PC-9 (cell line): ENCODE results near the gene LBX1. TPM values are rescaled to one million over a fixed set of nuclear protein-coding genes. Genes with fewer than 3 reads are reported as not detected.
A peak's percentile ranks its signal among the peaks of the same experiment; 100 is the strongest.

Experiments
- BruUV-seq: library from RNA; stranded (reverse); fragments of 400-500 nt; replicated peaks from 2 replicates; lab custom pipeline; 2021; lab: Mats Ljungman, UMichigan
- CTCF ChIA-PET: fragments of 300-600 bp; sonication (Branson Sonifier 250); formaldehyde crosslinking; loops from one replicate; lab custom pipeline; 2022; ENCODE audit warnings: antibody characterized with exemption; lab: Charles Lee
- POLR2A ChIA-PET: fragments of 300-600 bp; sonication (Branson Sonifier 250); formaldehyde crosslinking; loops from one replicate; lab custom pipeline; 2022; ENCODE audit warnings: antibody characterized with exemption; ENCODE audit not compliant: unreplicated experiment; lab: Charles Lee
- DNase-seq, 2 experiments: peaks; one replicate each; pipeline versions ENCODE4 v3.0.0 to v3.0.0-alpha.2; 2015 to 2022; ENCODE audit warnings: mixed read lengths in 1 of 2
- H2AFZ ChIP-seq: fragments of 200-600 bp; sonication (generic); 2 replicates; pipeline ENCODE4 v1.8.1; 2017; ENCODE audit warnings: antibody characterized with exemption
- H3F3A ChIP-seq: fragments of 200-600 bp; sonication (generic); 2 replicates; pipeline ENCODE4 v1.8.1; 2017; ENCODE audit warnings: antibody characterized with exemption, mild to moderate bottlenecking, low read depth; ENCODE audit not compliant: insufficient read depth
- H3K27ac ChIP-seq: fragments of 200-600 bp; sonication (generic); 2 replicates; pipeline ENCODE4 v1.6.1; 2016; ENCODE audit warnings: mixed run types
- H3K27me3 ChIP-seq: fragments of 200-600 bp; sonication (generic); 2 replicates; pipeline ENCODE4 v1.6.1; 2016; ENCODE audit warnings: low read depth, mixed run types; ENCODE audit not compliant: insufficient read depth
- H3K36me3 ChIP-seq: fragments of 200-600 bp; sonication (generic); 2 replicates; pipeline ENCODE4 v1.6.1; 2016; ENCODE audit warnings: low read depth, mixed run types
- H3K4me1 ChIP-seq: fragments of 200-600 bp; sonication (generic); replicated peaks from 2 replicates; pipeline ENCODE4 v1.6.1; 2016; ENCODE audit warnings: mixed run types; ENCODE audit not compliant: insufficient read depth
- H3K4me2 ChIP-seq: fragments of 200-600 bp; sonication (generic); 2 replicates; pipeline ENCODE4 v1.6.1; 2017; ENCODE audit warnings: mixed run types
- H3K4me3 ChIP-seq: fragments of 200-600 bp; sonication (generic); 2 replicates; pipeline ENCODE4 v1.6.1; 2016; ENCODE audit warnings: mixed run types
- H3K79me2 ChIP-seq: fragments of 200-600 bp; sonication (generic); 2 replicates; pipeline ENCODE4 v1.6.1; 2017; ENCODE audit warnings: low read depth, mixed run types
- H3K9me2 ChIP-seq: fragments of 200-600 bp; sonication (generic); 2 replicates; pipeline ENCODE4 v1.8.1; 2017; ENCODE audit warnings: mild to moderate bottlenecking; ENCODE audit not compliant: insufficient read depth
- H3K9me3 ChIP-seq: fragments of 200-600 bp; sonication (generic); 2 replicates; pipeline ENCODE4 v1.8.1; 2016; ENCODE audit warnings: low read depth; ENCODE audit not compliant: insufficient read depth
- H4K20me1 ChIP-seq: fragments of 200-600 bp; sonication (generic); 2 replicates; pipeline ENCODE4 v1.8.1; 2017; ENCODE audit not compliant: insufficient read depth
- EZH2 ChIP-seq: fragments of 200-600 bp; sonication (generic); IDR thresholded peaks from 2 replicates; pipeline ENCODE4 v1.8.0; 2017; ENCODE audit warnings: antibody characterized with exemption, low read depth
- intact Hi-C: fragments of 100-400 bp; cut with micrococcal nuclease; formaldehyde crosslinking; loops from one replicate; pipeline ENCODE4 v1.10.0; 2022; ENCODE audit not compliant: unreplicated experiment
- total RNA-seq: library from RNA; stranded (reverse); gene quantifications from 2 replicates; pipeline ENCODE4 v1.2.3, GENCODE V29; 2021
- TF ChIP-seq, protein P1 (sequence below): fragments of 200-600 bp; sonication (generic); conservative IDR thresholded peaks from 2 replicates; pipeline ENCODE4 v1.6.1; 2017; ENCODE audit warnings: mixed run types, antibody characterized with exemption, mild to moderate bottlenecking, moderate library complexity

Gene LBX1
- total RNA-seq, 1 experiment from 2014 or later: not detected

DNA sequence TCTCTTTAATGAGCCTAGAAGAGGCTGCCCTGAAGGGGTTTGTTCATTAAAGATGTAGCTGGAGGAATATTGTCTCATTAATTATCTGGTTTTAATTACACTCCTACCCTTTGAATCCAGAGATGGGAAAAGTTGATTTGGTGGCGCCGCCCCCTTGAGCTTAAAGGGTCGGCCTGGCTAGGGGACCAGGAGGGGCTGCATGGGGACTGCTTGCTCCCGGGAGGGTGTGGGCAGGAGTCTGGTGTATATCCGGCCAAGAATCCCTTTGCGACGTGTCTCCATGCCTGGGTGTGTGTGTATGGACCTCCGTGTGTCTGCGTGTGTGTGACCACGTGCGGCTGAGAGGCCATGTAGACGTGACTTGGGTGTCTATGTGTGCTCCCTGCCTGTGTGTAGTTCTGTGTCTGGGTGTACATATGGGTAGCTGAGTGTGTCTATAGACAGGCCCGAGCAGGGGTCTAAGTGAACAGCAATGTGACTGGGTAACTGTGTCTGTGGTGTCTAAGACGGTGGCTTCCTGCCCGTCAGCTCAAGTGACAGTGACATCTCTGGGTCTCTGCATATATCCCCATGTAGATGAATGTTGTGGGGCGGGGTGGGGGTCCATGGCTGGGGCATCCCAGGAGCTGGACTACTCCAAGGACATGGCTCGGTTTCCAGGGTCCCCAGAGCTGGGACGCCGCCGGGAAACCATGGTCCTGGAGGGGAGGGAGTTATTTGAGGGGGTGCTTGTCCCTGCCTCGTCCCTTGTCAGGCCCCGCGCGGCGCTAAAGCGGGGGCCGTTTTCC lies 10.7 kb downstream of the LBX1 start:
- no TSS peak for BruUV-seq
- no peaks in the 10 kb centered on the region for H3F3A ChIP-seq
- no peaks in the 10 kb centered on the region for H3K79me2 ChIP-seq
- intact Hi-C loops: loop anchor here (5.0 kb wide), 1 partner anchor 74 kb away; no protein-coding TSS in a partner anchor
- H3K27ac ChIP-seq: no peak overlapping the region
- H4K20me1 ChIP-seq: no peaks in the 10 kb centered on the region
- 0 out of 2 replicates have a peak, but pooled peaks cover 4% of the 10 kb centered on the region for H3K4me1 ChIP-seq
- H2AFZ ChIP-seq: no peak overlapping the region
- DNase-seq: no peak
- no peak overlapping the region for H3K4me3 ChIP-seq
- H3K27me3 ChIP-seq: peaks cover 43% of the 10 kb centered on the region
- H3K9me2 ChIP-seq: no peaks in the 10 kb centered on the region
- H3K36me3 ChIP-seq: no peaks in the 10 kb centered on the region
- ChIA-PET CTCF (interaction anchor here (0.5 kb wide), 1 partner anchor 211 kb away, joined by 5 read pairs; no protein-coding TSS in a partner anchor), POLR2A (no interaction called here)
- no peaks in the 10 kb centered on the region for H3K9me3 ChIP-seq
- no peak for TF ChIP-seq EZH2
- TF ChIP-seq, protein P1, sequence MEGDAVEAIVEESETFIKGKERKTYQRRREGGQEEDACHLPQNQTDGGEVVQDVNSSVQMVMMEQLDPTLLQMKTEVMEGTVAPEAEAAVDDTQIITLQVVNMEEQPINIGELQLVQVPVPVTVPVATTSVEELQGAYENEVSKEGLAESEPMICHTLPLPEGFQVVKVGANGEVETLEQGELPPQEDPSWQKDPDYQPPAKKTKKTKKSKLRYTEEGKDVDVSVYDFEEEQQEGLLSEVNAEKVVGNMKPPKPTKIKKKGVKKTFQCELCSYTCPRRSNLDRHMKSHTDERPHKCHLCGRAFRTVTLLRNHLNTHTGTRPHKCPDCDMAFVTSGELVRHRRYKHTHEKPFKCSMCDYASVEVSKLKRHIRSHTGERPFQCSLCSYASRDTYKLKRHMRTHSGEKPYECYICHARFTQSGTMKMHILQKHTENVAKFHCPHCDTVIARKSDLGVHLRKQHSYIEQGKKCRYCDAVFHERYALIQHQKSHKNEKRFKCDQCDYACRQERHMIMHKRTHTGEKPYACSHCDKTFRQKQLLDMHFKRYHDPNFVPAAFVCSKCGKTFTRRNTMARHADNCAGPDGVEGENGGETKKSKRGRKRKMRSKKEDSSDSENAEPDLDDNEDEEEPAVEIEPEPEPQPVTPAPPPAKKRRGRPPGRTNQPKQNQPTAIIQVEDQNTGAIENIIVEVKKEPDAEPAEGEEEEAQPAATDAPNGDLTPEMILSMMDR: no peak
- no peak overlapping the region for H3K4me2 ChIP-seq

DNA sequence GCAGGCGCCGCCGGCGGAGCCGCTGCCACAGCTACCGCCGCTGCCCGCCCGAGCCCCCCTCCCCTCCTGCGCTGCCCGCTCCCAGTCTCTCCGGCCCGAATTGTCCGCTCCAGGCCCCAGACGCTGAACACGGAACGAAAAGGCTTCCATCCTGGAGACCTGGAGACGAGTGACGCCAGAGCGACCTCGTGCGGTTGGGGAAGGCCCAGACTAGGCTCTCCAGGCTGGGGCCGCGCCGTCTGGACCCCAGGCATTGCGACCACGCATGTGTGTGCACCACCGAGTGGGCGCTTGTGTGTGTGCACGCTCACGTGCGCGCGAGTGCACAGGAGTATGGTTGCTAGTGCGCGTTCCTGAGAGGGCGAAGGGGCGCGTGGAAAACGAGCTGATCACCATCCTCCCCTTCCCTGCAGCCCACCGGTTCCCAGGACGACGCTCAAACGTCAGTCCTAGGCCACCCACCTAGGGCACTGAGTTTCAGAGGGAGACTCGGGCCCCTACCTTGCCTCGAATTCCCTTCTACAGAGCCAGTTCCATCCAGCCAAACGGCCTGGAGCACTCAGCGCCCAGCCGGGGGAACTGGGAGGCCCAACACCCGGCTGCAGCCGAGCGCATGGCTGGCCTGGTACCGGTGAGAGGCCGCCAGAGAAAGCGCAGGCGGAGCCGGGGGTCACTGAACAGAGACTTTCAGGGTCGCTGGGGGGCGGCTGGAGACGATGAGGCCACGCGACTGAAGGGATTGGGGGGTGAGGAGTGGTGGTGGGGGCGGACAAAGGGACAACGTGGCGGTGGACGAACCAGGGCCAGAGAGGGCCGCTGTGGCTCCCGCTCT lies 11.6 kb downstream of the LBX1 start:
- Histone ChIP-seq H3K4me2 (no peak overlapping the region), H3K36me3 (no peaks in the 10 kb centered on the region), H3K9me3 (no peaks in the 10 kb centered on the region), H3K27me3 (peaks cover 37% of the 10 kb centered on the region), H3F3A (no peaks in the 10 kb centered on the region), H3K9me2 (no peaks in the 10 kb centered on the region), H3K4me1 (0 out of 2 replicates have a peak, but pooled peaks cover 4% of the 10 kb centered on the region), H2AFZ (no peak overlapping the region), H3K27ac (no peak overlapping the region), H3K79me2 (no peaks in the 10 kb centered on the region), H4K20me1 (no peaks in the 10 kb centered on the region), H3K4me3 (no peak overlapping the region)
- no TSS peak for BruUV-seq
- DNase-seq: peak in 1 of 2 experiments; percentile 15
- CTCF ChIA-PET: no interaction called here
- POLR2A ChIA-PET: no interaction called here
- intact Hi-C loops: loop anchor here (5.0 kb wide), 1 partner anchor 75 kb away; no protein-coding TSS in a partner anchor
- TF ChIP-seq, protein P1: no peak
- TF ChIP-seq EZH2: no peak

DNA sequence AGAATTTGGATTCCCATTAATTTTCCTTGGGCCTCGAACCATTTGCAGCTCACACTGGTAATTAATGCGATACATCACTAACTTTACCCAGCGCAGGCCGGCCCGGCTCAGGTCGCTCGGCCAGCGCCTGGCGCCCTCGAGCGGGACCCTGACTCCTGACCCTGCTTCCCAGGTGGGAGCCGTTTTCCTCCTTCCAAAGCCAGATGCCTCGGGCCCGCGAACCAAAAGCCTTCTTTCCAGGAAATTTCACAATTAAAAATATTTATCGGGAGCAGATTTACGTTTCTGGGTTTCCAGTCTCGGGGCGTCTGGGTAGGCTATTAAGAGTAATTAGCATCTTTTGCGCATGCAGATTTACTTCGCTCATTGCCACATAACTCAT lies 12.2 kb downstream of the LBX1 start:
- Histone ChIP-seq H3K4me1 (0 out of 2 replicates have a peak, but pooled peaks cover 4% of the 10 kb centered on the region), H3K27me3 (peaks cover 35% of the 10 kb centered on the region), H3K79me2 (no peaks in the 10 kb centered on the region), H3K4me2 (no peak overlapping the region), H3K27ac (no peak overlapping the region), H3K9me2 (no peaks in the 10 kb centered on the region), H3K9me3 (no peaks in the 10 kb centered on the region), H3K4me3 (no peak overlapping the region), H3K36me3 (no peaks in the 10 kb centered on the region), H4K20me1 (no peaks in the 10 kb centered on the region), H2AFZ (no peak overlapping the region), H3F3A (no peaks in the 10 kb centered on the region)
- ChIA-PET CTCF (no interaction called here), POLR2A (no interaction called here)
- intact Hi-C loops: loop anchor here (5.0 kb wide), 1 partner anchor 75 kb away; no protein-coding TSS in a partner anchor
- no peak for TF ChIP-seq EZH2
- TF ChIP-seq, protein P1: no peak
- no TSS peak for BruUV-seq
- DNase-seq: no peak
